Measurements from ENCODE around the gene PRDM13. TPM values are rescaled to one million over a fixed set of nuclear protein-coding genes. Genes with fewer than 3 reads are reported as not detected.
"Not testable (repeated sequence)": the region's sequence is repeated elsewhere in the genome, so short reads cannot be mapped to it uniquely, and the experiment has no call there.

The PRDM13 gene
- total RNA-seq, 1 donor from 2014 or later, result not detected

- DNase-seq (ENCODE audit: low spot score), result no peak
These were observed 3.0 kb upstream of the PRDM13 start for GRCh38 chr6:99603421-99604165.

DNA sequence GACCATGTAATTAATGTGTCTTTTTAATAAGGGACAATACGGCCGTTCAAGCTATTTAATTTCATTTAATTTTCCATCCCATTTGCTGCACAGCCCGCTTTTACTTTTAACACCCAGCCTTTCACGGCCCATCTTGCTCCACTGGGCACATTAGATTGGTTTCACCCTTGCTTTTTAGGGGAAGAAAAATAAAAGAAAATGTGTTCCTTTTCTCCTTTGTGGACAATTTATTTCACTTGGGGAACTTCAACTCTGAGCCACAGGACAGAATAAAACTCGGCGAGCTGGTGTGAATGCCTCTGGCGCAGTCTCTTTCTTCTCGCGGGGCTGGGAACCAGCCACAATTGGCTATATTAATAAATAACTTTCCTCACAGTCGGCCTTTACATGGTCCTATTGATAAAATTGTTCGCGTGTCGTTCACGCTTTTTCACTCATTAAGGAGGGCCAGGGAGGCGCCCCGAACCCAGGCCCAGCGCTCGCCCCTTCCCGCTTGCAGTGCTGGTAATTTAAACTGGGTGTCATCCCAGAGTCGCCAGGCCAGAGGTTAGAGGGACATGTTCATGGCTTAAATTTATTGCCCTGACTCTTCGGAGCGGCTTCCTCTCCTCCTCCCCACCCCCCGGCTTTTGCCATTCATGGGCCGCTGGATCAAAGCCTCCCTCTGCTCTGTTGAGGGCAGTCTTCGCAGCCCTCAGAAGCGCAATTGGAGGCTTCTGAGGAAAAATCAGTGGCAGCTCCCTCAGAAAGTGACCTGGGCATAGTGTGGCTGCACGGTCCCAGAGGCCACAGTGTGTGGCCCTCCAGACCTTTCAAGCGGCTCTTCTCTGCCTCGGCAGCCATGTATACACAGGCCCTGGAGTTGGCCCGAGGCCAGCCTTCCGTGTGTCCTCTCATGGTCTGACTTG is 2.2 kb upstream of the PRDM13 start:
- no peak for DNase-seq (ENCODE audit: low spot score)

DNA sequence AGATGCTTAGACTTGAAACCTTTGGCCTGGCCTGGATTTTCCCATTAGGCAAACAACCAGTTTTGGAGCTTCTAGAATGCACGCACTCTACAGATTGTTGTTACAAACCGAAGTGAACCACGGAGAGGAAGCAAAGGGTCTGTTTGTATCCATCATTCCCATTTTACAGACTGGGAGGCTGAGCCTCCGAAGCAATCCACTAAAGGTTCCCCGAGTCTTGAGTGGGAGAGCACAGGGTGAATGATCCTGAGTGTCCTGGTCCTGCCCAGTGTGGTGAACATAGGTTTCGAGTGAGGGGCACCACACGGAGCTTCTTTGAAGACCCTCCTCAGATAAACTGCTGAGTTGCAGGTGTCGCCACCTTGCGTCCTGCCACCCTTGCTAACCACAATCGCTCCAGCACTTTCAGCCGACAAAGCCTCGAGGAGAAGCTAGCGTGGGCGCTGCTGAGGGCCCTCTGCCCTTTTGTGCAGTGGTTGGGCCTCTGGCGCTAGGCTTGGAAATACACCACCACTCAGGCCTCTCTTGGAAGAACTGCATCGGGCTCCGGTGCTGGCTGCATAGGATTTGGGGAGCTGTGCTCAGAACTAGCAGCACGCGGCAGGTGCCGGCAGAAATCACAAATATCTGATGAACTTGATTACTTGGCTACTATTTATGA is 1.4 kb upstream of the PRDM13 start:
- DNase-seq (ENCODE audit: low spot score), result no peak

DNA sequence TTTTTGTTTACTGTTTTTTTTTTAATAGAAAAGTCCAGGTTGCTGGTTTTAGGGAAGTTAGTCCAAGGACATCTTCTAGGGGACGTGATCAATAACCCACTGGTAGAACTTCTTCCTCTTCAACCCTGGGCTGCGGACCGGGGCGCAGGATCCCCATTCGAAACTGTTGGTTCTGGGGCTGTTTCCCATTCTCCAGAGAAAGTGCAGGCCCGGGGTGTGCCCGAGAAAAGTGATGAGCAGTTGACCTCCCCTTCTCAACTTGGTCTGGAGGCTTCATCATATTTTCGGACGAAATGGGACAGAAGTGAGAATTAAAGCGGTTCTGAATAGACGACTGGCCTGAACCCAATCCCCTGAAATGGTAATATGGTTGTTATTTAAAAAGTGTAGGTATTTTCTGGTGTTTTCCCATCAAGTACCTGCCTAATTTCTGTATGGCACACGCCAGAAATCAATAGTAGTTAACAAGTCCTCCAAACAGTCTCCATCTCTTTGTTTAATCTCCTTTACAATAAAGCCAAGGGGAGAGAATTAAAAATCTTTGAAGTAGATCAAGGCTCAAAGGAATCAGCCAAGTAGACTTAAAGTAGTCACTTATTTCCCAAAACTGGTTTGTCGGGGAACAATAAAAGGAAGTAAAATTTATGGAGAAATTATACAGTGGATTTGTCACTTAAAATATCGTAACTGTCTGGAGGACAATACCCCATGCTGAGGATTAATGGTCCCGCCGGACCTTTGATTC is 550 bp upstream of the PRDM13 start:
- no peak for DNase-seq (ENCODE audit: low spot score)

GRCh38 chr6:99607416-99608036 is 893 bp downstream of the PRDM13 start:
- no peak for DNase-seq (ENCODE audit: low spot score)

DNA sequence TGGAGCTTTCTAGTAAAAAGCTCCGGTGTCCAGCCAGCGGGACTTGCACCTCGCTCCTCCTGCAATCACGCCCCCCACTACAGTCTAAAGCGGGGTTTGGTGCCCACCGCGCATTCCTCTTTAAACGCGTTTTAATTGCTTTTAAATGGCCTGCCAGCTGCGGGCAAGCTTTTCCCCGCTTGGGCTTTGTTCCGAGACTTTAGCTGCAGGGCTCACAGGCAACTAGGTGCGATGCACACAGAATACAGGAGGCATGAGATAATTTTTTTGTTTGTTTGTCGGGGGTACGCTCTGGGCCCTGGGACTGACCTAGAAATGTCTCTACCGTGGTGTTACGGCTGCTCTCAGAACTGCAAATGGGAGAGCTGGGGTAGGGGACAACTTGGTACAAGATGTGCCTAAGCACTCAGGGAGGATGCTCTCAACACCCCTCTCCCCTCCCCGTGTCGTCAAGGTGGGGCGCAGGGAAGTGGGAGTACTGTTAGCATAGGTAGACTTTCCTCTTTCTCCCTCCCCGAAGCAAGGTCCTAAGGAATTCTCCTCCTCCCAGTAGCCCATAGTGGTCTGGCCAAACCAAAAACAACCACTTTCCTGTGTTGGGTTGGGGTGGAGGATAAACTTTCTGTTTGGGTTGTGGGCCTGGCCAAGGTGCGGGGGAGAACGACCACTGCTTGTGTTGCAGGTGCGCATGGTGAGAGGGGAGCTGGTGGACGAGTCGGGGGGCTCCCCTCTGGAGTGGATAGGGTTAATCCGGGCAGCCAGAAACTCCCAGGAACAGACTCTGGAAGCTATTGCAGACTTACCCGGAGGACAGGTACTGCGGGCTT is 1.6 kb downstream of the PRDM13 start:
- no peak for DNase-seq (ENCODE audit: low spot score)

- no peak for DNase-seq (ENCODE audit: low spot score)
These were observed 2.4 kb downstream of the PRDM13 start for GRCh38 chr6:99608886-99609482.

DNA sequence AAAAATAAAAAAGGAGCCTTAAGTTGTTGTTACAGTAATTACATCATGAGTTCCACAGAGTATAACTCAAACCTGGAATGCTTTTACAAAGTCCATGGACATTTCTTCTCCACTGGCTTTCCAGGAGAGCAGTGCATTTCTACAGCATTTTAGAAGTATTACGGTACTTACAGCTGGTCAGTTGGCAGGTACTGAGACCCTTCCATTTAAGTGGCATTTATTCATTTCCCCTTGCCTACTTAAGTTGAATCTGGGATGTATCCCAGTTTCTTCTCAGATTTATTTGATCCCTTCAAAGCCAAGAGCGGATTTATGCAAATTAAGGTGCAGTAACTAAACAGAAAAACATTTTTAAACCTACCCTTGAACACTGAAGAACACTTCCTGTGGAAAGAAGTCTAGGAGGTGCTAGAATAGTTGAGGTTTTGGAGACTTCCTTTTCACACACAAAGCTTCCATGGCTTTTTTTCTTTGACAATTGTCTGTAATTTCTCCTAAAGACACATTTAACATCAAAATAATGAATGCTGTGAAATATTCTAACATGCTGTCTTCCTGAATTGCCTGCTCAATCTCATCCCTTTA is 3.4 kb downstream of the PRDM13 start:
- no peak for DNase-seq (ENCODE audit: low spot score)

DNA sequence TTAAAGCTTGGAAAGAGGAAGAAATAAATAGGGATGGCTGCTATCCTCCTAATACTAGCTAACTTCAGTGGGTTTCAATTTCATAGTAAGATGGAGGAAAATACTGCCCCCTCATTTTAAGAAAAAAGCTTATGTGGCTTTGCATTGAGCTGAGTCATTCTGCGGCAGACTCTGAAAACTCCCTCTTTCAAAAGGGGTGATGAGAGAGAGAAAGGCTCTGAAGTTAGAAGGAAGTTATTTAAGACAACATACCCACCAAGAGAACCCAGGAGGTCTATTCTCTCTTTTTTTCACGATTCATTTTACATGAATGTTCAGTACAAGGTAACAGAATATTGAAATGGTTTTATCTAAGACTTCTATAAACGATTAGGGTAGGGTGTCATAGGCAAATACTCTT is 4.5 kb downstream of the PRDM13 start:
- DNase-seq (ENCODE audit: low spot score), result no peak

DNA sequence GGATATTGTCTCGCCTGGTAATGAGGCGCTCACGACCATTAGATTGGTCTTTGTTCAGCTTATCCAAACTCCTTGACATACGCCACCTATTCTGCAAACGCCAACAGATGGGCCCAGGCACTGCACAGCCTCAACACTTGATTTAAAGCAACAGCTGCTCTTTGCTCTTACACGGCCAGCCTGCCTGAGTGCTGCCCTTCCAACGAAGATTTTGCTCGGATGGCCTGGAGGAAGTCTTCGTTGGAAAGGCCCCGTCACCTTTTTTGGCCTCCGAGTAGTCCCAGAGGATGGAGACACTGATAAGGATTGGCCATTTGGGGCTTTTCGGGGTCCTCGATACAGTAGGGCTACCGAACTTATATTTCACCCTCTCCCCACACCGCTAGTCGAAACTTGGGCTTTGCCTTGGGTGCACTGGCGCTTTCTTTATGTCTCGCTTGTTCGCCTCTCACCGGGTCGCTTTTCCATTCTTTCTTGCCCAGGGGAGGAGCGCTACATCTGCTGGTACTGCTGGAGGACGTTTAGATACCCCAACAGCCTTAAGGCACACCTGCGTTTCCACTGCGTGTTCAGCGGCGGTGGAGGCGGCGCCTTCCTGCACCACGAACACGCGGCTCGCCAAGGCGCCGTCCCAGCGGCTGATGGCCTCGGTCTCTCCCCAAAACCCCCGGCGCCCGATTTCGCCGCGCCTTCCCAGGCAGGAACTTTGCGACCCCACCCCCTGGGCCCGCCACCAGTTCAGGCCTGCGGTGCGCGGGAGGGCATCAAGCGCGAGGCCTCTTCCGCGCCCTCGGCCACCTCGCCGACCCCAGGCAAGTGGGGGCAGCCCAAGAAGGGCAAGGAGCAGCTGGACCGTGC is 6.1 kb downstream of the PRDM13 start:
- DNase-seq (ENCODE audit: low spot score), result no peak

DNA sequence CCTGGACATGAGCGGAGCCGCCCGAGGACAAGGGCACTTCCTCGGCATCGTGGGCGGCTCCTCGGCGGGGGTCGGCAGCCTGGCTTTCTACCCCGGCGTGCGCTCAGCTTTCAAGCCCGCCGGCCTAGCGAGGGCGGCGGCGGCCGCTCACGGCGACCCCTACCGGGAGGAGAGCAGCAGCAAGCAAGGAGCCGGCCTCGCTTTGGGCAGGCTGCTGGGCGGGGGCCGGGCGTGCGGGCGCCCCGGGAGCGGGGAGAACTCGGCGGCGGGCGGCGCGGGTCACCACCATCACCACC is 6.7 kb downstream of the PRDM13 start:
- DNase-seq (ENCODE audit: low spot score), result no peak

- no peak for DNase-seq (ENCODE audit: low spot score)
These were observed 7.2 kb downstream of the PRDM13 start for GRCh38 chr6:99613705-99614429.

- DNase-seq (ENCODE audit: low spot score), result no peak
These were observed 8.0 kb downstream of the PRDM13 start for GRCh38 chr6:99614430-99615186.

GRCh38 chr6:99617131-99617530 is 10.5 kb downstream of the PRDM13 start:
- no peak for DNase-seq (ENCODE audit: low spot score)

- DNase-seq (ENCODE audit: low spot score), result no peak
These were observed 12.2 kb downstream of the PRDM13 start for GRCh38 chr6:99618649-99619408.

DNA sequence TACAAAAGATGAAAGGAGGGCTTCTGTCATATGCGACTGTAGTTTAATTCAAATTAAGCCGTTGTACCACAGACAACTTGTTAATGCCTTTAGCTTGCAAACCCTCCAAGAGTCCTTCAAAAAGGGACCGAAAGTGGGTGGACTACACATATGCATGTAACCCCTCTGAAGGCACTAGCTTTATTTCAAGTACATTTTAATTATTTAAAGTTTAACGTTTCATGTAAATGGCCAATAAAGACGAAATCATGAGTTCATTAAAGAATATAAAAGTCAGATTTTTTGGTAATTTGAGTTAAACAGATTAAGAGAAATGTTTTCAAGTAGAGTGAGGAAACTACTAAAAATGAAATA is 12.8 kb downstream of the PRDM13 start:
- DNase-seq (ENCODE audit: low spot score), result no peak

GRCh38 chr6:99622044-99622443 is 15.4 kb downstream of the PRDM13 start:
- not testable (repeated sequence) for DNase-seq (ENCODE audit: low spot score)
